Parathyroid adenoma (tissue), 2 donors: ENCODE measurements around the gene TMEM267.

Experiments
- H2AFZ ChIP-seq: fragments of 300-600 bp; sonication (generic); one replicate; pipeline ENCODE4 v1.7.0; 2017; ENCODE audit warnings: antibody characterized with exemption, mild to moderate bottlenecking
- H3K27ac ChIP-seq: fragments of 300-600 bp; sonication (generic); one replicate; pipeline ENCODE4 v1.7.0; 2017
- H3K27me3 ChIP-seq: fragments of 300-600 bp; sonication (generic); one replicate; pipeline ENCODE4 v1.7.0; 2017; ENCODE audit warnings: low read length; ENCODE audit not compliant: control insufficient read depth, insufficient read depth
- H3K36me3 ChIP-seq: fragments of 300-600 bp; sonication (generic); one replicate; pipeline ENCODE4 v1.7.0; 2017; ENCODE audit warnings: low read length; ENCODE audit not compliant: control insufficient read depth, insufficient read depth
- H3K4me1 ChIP-seq: fragments of 300-600 bp; sonication (generic); one replicate; pipeline ENCODE4 v1.7.0; 2017; ENCODE audit warnings: control low read depth
- H3K4me2 ChIP-seq: fragments of 300-600 bp; sonication (generic); one replicate; pipeline ENCODE4 v1.7.0; 2017; ENCODE audit warnings: low read length
- H3K4me3 ChIP-seq: fragments of 300-600 bp; sonication (generic); one replicate; pipeline ENCODE4 v1.7.0; 2017; ENCODE audit warnings: low read depth, low read length
- H3K79me2 ChIP-seq: fragments of 300-600 bp; sonication (generic); one replicate; pipeline ENCODE4 v1.7.0; 2017; ENCODE audit warnings: control low read depth
- H3K9ac ChIP-seq: fragments of 300-600 bp; sonication (generic); one replicate; pipeline ENCODE4 v1.7.0; 2017; ENCODE audit warnings: mild to moderate bottlenecking
- H3K9me3 ChIP-seq: fragments of 300-600 bp; sonication (generic); one replicate; pipeline ENCODE4 v1.7.0; 2017; ENCODE audit warnings: low read length; ENCODE audit not compliant: control insufficient read depth
- TF ChIP-seq, protein P1 (sequence below): fragments of 300-600 bp; sonication (generic); IDR thresholded peaks from one replicate; pipeline ENCODE4 v1.7.0; 2017; ENCODE audit warnings: antibody characterized with exemption, mild to moderate bottlenecking
- donor health status: primary hyperparathyroidism.

The TMEM267 gene

GRCh38 chr5:43432486-43433375, 50.9 kb downstream of the TMEM267 start:
- Histone ChIP-seq H3K27ac (peak overlapping the region; percentile 12), H3K9ac (no peak overlapping the region)

GRCh38 chr5:43429706-43430105, 54.0 kb downstream of the TMEM267 start:
- no peak overlapping the region for H3K27ac ChIP-seq
- no peak overlapping the region for H3K9ac ChIP-seq
- TF ChIP-seq, protein P1, sequence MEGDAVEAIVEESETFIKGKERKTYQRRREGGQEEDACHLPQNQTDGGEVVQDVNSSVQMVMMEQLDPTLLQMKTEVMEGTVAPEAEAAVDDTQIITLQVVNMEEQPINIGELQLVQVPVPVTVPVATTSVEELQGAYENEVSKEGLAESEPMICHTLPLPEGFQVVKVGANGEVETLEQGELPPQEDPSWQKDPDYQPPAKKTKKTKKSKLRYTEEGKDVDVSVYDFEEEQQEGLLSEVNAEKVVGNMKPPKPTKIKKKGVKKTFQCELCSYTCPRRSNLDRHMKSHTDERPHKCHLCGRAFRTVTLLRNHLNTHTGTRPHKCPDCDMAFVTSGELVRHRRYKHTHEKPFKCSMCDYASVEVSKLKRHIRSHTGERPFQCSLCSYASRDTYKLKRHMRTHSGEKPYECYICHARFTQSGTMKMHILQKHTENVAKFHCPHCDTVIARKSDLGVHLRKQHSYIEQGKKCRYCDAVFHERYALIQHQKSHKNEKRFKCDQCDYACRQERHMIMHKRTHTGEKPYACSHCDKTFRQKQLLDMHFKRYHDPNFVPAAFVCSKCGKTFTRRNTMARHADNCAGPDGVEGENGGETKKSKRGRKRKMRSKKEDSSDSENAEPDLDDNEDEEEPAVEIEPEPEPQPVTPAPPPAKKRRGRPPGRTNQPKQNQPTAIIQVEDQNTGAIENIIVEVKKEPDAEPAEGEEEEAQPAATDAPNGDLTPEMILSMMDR, result no peak
- H2AFZ ChIP-seq, result no peak overlapping the region
- H3K4me3 ChIP-seq, result no peak overlapping the region
- no peaks in the 10 kb centered on the region for H3K36me3 ChIP-seq
- H3K79me2 ChIP-seq, result no peaks in the 10 kb centered on the region
- no peak overlapping the region for H3K4me2 ChIP-seq
- peaks cover 10% of the 10 kb centered on the region for H3K4me1 ChIP-seq
- H3K27me3 ChIP-seq, result no peaks in the 10 kb centered on the region
- no peaks in the 10 kb centered on the region for H3K9me3 ChIP-seq

More at GRCh38 chr5:43432486-43433375, 50.9 kb downstream of the TMEM267 start:
- peak overlapping the region; percentile 54 for H2AFZ ChIP-seq
- peaks cover 10% of the 10 kb centered on the region for H3K4me1 ChIP-seq
- TF ChIP-seq, protein P1, result no peak
- H3K79me2 ChIP-seq, result no peaks in the 10 kb centered on the region
- H3K9me3 ChIP-seq, result no peaks in the 10 kb centered on the region
- H3K4me2 ChIP-seq, result no peak overlapping the region
- H3K4me3 ChIP-seq, result no peak overlapping the region
- H3K36me3 ChIP-seq, result no peaks in the 10 kb centered on the region
- no peaks in the 10 kb centered on the region for H3K27me3 ChIP-seq

DNA sequence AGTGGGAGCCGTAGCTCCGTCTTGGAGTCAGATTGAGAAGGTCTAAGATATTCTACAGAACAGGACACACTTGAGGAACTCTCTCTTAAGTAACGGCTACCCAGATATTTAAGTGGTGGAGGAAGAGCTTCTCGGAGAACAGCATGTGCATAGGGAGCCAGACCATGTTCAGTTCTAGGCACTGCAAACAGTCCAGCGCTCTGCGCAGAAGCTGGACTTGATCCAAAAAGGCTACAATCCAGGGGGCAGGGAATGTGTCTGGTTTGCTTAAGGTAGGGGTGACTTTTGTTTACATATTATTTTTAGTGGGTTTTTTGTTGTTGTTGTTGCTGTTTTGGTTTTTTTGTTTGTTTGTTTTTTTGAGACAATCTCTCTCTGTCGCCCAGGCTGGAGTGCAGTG, 54.6 kb downstream of the TMEM267 start:
- Histone ChIP-seq H3K9me3 (no peaks in the 10 kb centered on the region), H2AFZ (no peak overlapping the region), H3K4me2 (no peak overlapping the region)

GRCh38 chr5:43427306-43427705, 56.4 kb downstream of the TMEM267 start:
- no peak overlapping the region for H3K27ac ChIP-seq
- no peaks in the 10 kb centered on the region for H3K79me2 ChIP-seq
- no peak overlapping the region for H3K4me2 ChIP-seq

More for the DNA sequence above, 54.6 kb downstream of the TMEM267 start:
- H3K4me1 ChIP-seq, result peaks cover 10% of the 10 kb centered on the region
- H3K36me3 ChIP-seq, result no peaks in the 10 kb centered on the region
- no peak overlapping the region for H3K27ac ChIP-seq
- H3K4me3 ChIP-seq, result no peak overlapping the region
- TF ChIP-seq, protein P1, result no peak
- H3K9ac ChIP-seq, result no peak overlapping the region
- H3K79me2 ChIP-seq, result no peaks in the 10 kb centered on the region
- no peaks in the 10 kb centered on the region for H3K27me3 ChIP-seq

More at GRCh38 chr5:43427306-43427705, 56.4 kb downstream of the TMEM267 start:
- Histone ChIP-seq H3K27me3 (no peaks in the 10 kb centered on the region), H3K4me1 (no peaks in the 10 kb centered on the region), H2AFZ (no peak overlapping the region), H3K9me3 (no peaks in the 10 kb centered on the region), H3K36me3 (no peaks in the 10 kb centered on the region), H3K4me3 (no peak overlapping the region), H3K9ac (no peak overlapping the region)
- TF ChIP-seq, protein P1, result no peak
